SK-N-MC (cell line): ENCODE measurements around the gene ARHGAP32.

Experiments
- EZH2 ChIP-seq: fragments of 200-600 bp; sonication (generic); IDR thresholded peaks from one replicate; pipeline ENCODE4 v1.6.1; 2017; ENCODE audit warnings: antibody characterized with exemption
- FOXP2 ChIP-seq: optimal IDR thresholded peaks from 2 replicates; pipeline ENCODE3; 2011; ENCODE audit warnings: mild to moderate bottlenecking, moderate library complexity; ENCODE audit not compliant: insufficient read depth; ENCODE audit errors: extremely low read length, control extremely low read depth
- POLR2AphosphoS5 ChIP-seq: IDR thresholded peaks from 2 replicates; pipeline ENCODE4 v1.6.1; 2012; ENCODE audit warnings: mild to moderate bottlenecking, low read depth, low read length, borderline replicate concordance

DNA sequence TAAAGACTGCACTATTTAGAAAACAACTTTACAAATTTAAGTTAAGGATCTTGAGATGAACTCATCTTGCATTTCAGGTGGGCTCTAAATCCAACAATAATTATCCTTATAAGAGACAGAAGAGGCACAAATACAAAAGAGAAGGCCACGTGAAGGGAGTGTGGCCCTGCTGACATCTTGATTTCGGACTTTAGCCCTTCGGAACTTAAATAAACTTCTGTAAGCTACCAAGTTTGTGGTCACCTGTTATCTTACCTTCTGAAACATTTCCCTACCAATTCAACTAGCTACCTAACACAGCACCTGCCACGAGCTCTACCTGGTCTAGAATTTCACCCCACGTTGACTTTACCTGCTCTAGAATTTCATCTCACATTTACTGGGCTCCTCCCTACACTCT is 42.9 kb upstream of the ARHGAP32 start:
- no peak for TF ChIP-seq FOXP2
- no peak for TF ChIP-seq POLR2AphosphoS5
- no peak for TF ChIP-seq EZH2
